ENCODE data around the gene TMEM187. TPM values are rescaled to one million over a fixed set of nuclear protein-coding genes. Genes with fewer than 3 reads are reported as not detected.

Gene TMEM187
- total RNA-seq, 2 experiments from 2014 or later, result 9.9 to 12.6 TPM

DNA sequence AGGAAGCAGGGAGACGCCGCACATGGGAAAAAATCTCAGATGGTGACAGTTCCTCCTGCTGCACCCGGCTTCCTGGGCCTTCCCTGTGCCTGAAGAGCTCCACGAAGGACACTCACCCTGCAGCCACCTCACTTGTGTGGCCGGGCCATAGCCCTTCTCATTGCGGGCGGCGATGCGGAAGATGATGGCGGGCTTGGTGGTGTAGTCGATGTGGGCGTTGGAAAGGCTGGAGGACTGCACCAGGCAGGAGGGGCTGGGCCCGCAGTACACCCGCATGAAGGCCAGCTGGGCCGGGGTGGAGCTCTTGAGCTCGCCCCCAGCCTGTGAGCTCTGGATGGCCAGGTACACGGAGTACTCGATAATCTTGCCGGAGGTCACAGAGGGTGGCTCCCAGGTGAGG, 22.4 kb upstream of the TMEM187 start:
- no peak for DNase-seq
- ChIA-PET CTCF (interaction anchor here (9.4 kb wide), 1 partner anchor 24 kb away, joined by 148 read pairs; the partner anchor contains the start of gene ARHGAP4), POLR2A (interaction anchor here (1.1 to 8.7 kb wide), 4 partner anchors 11 to 24 kb away, joined by 3 to 140 read pairs (median 4); partner anchors contain the start of genes ARHGAP4 and HCFC1)
- Mint-ChIP-seq H3K27me3 (no peaks in the 10 kb centered on the region), H3K27ac (no peak overlapping the region), H3K36me3 (ENCODE audit: low read depth) (peaks cover 39% of the 10 kb centered on the region), H3K4me3 (no peak overlapping the region), H3K9me3 (no peaks in the 10 kb centered on the region), H3K4me1 (peaks cover 19% of the 10 kb centered on the region)

DNA sequence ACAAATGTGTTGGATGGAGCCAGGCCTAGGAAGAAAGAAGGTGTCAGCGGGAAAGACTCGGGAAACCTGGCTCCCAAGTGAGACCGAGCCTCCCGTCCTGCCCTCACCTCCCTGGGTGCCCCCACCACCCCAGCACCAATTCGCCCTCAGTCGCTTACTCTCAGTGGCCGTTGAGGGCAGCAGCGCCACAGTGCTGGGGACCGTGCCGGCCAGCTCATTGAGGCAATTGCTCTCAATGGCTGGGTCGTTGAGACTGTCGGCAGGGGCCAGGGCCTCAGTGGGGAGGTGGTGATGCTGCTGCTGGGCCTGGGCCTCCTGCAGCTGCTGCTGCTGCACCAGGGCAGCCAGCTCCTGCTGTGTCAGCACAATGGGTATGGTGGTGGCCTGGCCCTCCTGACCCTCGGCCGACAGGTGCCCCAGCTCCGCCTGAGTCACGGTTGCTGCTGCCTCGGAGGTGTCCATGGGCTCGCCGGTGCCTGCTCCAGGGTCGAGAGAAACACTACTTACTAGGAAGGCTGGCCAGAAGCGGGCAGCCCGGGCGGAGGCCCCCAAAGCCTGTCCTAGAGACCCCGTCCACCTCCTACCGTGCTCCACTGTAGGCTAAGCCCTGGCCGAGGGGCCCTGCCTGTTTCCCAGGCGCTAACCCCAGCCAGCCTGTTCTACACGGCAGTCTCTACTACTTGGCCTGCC, 20.7 kb upstream of the TMEM187 start:
- POLR2A ChIA-PET, result interaction anchor here (1.2 to 8.7 kb wide), 3 partner anchors 15 to 27 kb away, joined by 4 to 140 read pairs (median 7); partner anchors contain the start of gene ARHGAP4
- Mint-ChIP-seq H3K4me3 (no peak overlapping the region), H3K9me3 (no peaks in the 10 kb centered on the region)

DNA sequence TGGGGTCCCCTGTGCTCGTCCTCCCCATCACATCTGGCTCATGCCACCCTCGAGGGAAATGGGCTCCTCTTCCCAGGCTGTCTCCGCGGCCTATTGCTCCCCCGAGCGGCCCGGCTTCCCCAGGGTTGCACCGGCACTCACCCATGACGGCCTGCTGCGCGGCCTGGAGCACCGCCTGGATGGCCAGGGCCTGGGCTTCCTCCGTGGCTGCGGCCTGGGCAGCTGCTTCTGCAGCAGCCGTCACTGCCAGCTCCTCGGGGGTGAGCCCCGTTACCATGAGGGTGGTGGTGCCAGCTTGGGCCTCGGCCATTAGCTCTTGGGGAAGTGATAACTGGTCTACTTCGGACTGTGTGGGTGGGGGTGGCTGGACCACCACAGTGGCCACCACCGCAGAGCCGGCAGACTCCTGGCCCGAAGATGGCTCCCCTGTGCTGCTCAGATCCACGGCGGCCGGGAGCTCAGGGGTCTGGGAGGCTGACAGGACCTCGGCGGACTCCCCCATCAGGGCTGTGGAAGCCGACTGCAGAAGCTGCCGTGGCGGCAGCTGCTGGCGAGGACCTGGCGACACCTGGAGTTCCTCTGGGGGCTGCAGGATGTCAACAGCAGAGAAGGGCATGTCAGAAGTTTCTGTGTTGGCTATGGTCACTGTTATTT, 20.1 kb upstream of the TMEM187 start:
- no peaks in the 10 kb centered on the region for H3K27me3 Mint-ChIP-seq
- CTCF ChIA-PET, result interaction anchor here (1.1 to 9.4 kb wide), 2 partner anchors 27 to 138 kb away, joined by 3 to 148 read pairs; partner anchors contain the start of gene ARHGAP4
- H3K27ac Mint-ChIP-seq, result no peak overlapping the region
- peaks cover 16% of the 10 kb centered on the region for H3K4me1 Mint-ChIP-seq
- H3K9me3 Mint-ChIP-seq, result no peaks in the 10 kb centered on the region
- DNase-seq, result no peak
- no peak overlapping the region for H3K4me3 Mint-ChIP-seq
- H3K36me3 Mint-ChIP-seq (ENCODE audit: low read depth), result peaks cover 54% of the 10 kb centered on the region
- POLR2A ChIA-PET, result interaction anchor here (1.1 to 1.2 kb wide), 2 partner anchors 16 to 28 kb away, joined by 4 to 7 read pairs; no protein-coding TSS in a partner anchor

More for the DNA sequence above, 20.7 kb upstream of the TMEM187 start:
- Mint-ChIP-seq H3K27ac (no peak overlapping the region), H3K4me1 (peaks cover 20% of the 10 kb centered on the region), H3K36me3 (ENCODE audit: low read depth) (peaks cover 50% of the 10 kb centered on the region), H3K27me3 (no peaks in the 10 kb centered on the region)
- CTCF ChIA-PET, result interaction anchor here (1.1 to 9.4 kb wide), 2 partner anchors 26 to 138 kb away, joined by 3 to 148 read pairs; partner anchors contain the start of gene ARHGAP4
- DNase-seq, result no peak

DNA sequence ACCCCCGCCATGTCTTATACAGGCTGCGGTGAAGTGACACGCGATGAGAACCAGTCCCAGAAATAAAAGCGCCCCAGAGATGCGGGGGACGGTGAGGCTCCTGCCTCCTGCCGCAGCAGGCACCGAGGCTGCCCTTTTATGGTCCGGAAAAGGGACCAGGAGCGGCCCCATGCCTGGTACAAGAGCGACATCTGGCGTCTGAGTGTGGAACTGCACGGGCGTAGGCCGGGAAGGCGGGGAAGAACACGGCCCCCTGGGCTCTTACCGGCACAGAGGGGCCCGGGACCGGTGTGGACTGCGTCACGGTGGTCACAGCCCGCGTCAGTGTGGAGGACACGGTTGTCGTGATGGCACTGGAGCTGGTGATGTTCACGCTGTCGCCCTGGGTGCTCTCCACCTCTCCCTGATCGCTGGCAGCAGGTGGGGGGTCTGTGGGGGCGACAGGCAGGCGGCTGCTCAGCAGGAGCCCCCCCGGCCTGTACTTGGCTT, 19.2 kb upstream of the TMEM187 start:
- DNase-seq, result peak; percentile 77
- Mint-ChIP-seq H3K27me3 (no peaks in the 10 kb centered on the region), H3K9me3 (no peaks in the 10 kb centered on the region), H3K4me3 (no peak overlapping the region), H3K27ac (peak overlapping the region; percentile 54), H3K4me1 (peaks cover 12% of the 10 kb centered on the region), H3K36me3 (ENCODE audit: low read depth) (peaks cover 52% of the 10 kb centered on the region)
- ChIA-PET CTCF (interaction anchor here (1.0 to 1.2 kb wide), 2 partner anchors 17 to 26 kb away, joined by 4 to 5 read pairs; no protein-coding TSS in a partner anchor), POLR2A (interaction anchor here (1.1 kb wide), 1 partner anchor 15 kb away, joined by 4 read pairs; no protein-coding TSS in a partner anchor)

DNA sequence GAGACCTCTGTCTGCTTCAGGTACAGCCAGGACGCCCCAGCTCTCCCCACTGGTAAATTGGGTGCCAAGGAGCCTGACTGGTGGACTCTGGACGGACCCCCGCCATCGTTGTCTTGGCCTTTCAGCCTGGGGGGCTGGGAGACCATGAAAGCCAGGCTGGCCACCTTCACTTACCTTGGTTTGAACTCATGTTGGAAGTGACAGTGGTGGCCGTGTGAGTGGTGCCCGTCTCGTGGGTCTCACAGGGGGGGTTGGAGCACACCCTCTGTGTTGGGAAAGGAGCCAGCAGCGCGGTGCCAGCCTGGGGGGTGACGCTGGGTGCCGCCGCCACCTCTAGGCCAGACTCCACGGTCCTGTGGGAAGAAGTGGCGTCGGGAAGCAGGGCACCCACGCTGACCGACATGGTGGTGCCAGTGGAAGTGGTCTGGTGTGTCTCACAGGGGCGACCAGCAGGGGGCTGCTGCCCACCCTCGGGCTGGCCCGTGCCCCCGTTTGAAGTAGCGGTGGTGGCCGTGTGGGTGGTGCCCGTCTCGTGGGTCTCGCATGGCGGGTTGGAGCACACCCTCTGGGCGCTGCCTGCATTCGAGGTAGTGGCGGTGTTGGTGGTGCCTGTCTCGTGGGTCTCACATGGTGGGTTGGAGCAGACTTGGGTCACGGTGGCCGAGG, 18.5 kb upstream of the TMEM187 start:
- Mint-ChIP-seq H3K9me3 (no peaks in the 10 kb centered on the region), H3K4me3 (no peak overlapping the region), H3K36me3 (ENCODE audit: low read depth) (peaks cover 52% of the 10 kb centered on the region), H3K27me3 (no peaks in the 10 kb centered on the region), H3K4me1 (peaks cover 10% of the 10 kb centered on the region), H3K27ac (no peak overlapping the region)
- DNase-seq, result no peak
- POLR2A ChIA-PET, result no interaction called here
- CTCF ChIA-PET, result interaction anchor here (1.0 to 1.2 kb wide), 2 partner anchors 16 to 26 kb away, joined by 4 to 5 read pairs; no protein-coding TSS in a partner anchor

DNA sequence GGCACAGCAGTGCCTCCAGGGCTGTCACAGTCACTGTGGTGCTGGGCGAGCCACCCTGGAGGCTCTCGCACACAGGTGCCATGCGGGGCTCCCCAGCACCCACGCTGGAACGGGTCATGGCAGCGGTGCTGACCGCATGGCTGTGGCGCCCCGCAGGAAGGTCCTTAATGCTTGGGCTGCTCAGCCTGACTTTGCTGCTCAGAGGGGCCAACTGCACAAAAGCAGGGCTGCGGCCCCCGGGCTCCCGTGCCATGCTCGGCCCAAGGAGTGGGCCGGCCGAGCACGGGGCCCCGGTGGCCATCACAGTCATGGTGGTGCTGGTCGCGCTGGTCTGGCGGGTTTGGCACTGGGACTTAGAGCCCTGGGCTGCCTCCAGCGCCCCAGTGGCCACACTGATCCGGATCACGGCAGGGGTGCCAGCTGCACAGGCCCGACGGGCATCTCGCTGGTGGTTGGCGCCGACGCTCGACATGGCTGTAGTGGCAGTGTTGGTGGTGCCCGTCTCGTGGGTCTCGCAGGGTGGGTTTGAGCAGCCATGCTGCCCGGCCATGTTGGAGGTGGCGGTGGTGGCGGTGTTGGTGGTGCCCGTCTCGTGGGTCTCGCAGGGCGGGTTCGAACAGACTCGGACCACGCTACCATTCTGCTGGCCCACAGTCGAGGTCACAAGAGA, 17.9 kb upstream of the TMEM187 start:
- Mint-ChIP-seq H3K27me3 (no peaks in the 10 kb centered on the region), H3K27ac (no peak overlapping the region), H3K36me3 (ENCODE audit: low read depth) (peaks cover 49% of the 10 kb centered on the region), H3K9me3 (no peaks in the 10 kb centered on the region), H3K4me1 (peaks cover 10% of the 10 kb centered on the region), H3K4me3 (no peak overlapping the region)
- CTCF ChIA-PET, result no interaction called here
- no peak for DNase-seq
- POLR2A ChIA-PET, result no interaction called here

DNA sequence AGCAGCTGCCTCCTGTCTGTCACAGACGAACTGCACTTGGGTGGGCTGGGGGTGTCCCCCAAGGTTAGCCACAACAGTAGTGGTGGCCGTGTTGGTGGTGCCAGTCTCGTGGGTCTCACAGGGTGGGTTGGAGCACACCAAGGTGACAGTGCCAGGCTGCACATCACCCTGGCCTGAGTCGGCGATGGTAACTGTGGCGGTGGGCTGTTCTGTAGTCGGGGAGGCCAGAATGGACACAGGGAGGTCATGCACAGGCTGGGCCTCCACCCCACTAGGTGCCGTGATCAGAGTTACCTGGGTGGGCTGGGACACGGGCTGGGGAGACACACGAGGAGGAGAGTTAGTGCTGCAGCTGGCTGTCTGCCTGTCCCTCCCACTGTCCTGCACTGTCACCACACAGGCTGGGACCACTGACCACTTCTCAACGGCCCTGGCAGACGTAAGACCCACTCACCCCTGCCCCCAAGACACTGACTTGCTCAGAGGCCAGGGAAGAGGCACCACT, 17.3 kb upstream of the TMEM187 start:
- Mint-ChIP-seq H3K27me3 (no peaks in the 10 kb centered on the region), H3K27ac (peak overlapping the region; percentile 34), H3K36me3 (ENCODE audit: low read depth) (peaks cover 52% of the 10 kb centered on the region), H3K9me3 (no peaks in the 10 kb centered on the region), H3K4me3 (no peak overlapping the region), H3K4me1 (peaks cover 10% of the 10 kb centered on the region)
- no peak for DNase-seq
- CTCF ChIA-PET, result no interaction called here
- POLR2A ChIA-PET, result no interaction called here

DNA sequence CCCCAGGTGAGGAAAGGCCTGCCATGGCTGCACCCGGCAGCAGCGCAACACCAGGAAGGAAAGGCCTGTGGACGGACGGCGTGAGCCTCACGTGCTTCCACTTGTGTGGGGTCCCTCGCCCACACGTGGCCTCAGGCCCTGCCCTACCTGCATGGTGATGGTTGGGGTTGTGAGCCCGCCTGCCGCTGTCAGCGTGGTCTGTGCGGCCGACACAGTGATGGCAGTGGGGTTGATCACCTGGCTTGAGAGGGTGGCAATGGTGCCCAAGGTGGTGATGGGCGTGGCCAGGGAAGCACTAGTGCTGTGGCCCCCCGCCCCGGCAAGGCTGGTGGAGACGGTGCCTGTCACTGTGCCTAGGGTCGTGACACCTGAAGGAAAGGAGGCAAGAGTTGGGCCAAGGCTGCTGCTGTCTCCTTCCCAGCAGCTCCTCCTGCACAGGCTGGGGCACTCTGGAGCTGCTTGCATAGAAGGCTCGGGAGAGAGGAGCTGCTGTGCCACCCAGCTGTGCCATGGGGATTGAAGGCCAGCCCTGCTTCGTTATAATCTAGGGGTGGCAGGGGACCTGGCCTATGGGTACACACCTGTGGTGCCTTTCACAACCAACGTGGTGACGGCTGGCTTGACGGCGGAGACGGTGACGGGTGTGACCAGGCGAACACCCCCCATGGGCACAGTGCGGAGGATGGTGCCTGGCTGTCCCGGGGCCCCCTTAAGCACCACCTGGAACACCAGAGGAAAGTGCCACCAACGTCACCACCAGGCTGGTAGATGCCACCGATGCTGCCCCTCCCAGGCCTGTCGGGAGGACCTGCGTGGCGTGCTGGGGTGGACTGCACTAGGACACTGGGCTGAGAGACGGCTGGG, 16.3 kb upstream of the TMEM187 start:
- peaks cover 55% of the 10 kb centered on the region for H3K36me3 Mint-ChIP-seq (ENCODE audit: low read depth)
- peaks cover 6% of the 10 kb centered on the region for H3K4me1 Mint-ChIP-seq
- no peaks in the 10 kb centered on the region for H3K27me3 Mint-ChIP-seq
- ChIA-PET CTCF (no interaction called here), POLR2A (interaction anchor here (1.1 kb wide), 1 partner anchor 28 kb away, joined by 3 read pairs; no protein-coding TSS in a partner anchor)
- DNase-seq, result no peak
- H3K9me3 Mint-ChIP-seq, result no peaks in the 10 kb centered on the region
- no peak overlapping the region for H3K27ac Mint-ChIP-seq
- H3K4me3 Mint-ChIP-seq, result no peak overlapping the region

DNA sequence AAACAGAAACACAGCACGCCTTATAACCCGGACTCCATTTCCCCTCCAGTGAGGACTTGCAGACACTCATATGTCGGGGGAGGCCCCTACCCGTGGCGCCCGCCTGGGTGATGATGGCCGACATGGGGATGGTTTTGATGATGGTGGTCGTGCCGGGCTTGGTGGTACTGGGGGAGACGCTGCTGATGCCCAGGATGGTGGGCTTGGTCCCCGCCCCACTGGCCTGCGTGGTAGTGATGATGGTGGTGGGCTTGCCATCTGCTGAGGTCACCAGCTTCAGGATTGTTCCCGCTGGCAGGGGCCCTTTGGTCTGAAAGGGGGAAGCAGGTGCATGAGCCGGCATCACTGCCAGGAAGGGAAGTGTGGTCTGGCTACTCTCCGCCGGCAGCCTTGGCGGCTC, 15.3 kb upstream of the TMEM187 start:
- Mint-ChIP-seq H3K9me3 (no peaks in the 10 kb centered on the region), H3K4me1 (peaks cover 6% of the 10 kb centered on the region), H3K27ac (no peak overlapping the region), H3K36me3 (ENCODE audit: low read depth) (peaks cover 56% of the 10 kb centered on the region), H3K27me3 (no peaks in the 10 kb centered on the region), H3K4me3 (no peak overlapping the region)
- no peak for DNase-seq
- ChIA-PET CTCF (no interaction called here), POLR2A (no interaction called here)

DNA sequence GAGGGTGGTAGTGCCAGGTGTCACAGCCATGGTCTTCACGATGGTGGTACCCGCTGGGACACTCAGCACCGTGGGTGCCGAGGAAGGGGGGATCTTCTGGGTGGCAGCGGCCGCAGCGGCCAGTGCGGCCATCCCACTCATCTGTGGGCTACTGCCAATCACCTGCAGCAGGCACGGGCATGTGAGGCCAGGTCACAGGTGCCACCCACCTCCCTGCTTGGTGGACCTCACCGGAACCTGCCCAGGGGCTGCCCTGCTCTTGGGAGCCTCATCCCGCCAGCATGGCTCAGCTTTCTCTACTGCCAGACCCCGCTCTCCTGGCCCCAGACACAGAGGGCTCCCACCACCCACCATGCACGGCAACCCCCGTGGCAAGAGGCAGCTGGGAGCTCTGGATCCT, 13.9 kb upstream of the TMEM187 start:
- ChIA-PET CTCF (no interaction called here), POLR2A (interaction anchor here (1.0 kb wide), 1 partner anchor 12 kb away, joined by 3 read pairs; no protein-coding TSS in a partner anchor)
- no peak for DNase-seq
- H3K36me3 Mint-ChIP-seq (ENCODE audit: low read depth), result peaks cover 55% of the 10 kb centered on the region
- H3K27me3 Mint-ChIP-seq, result no peaks in the 10 kb centered on the region
- H3K27ac Mint-ChIP-seq, result no peak overlapping the region
- peaks cover 3% of the 10 kb centered on the region for H3K4me1 Mint-ChIP-seq
- H3K4me3 Mint-ChIP-seq, result no peak overlapping the region
- H3K9me3 Mint-ChIP-seq, result no peaks in the 10 kb centered on the region

DNA sequence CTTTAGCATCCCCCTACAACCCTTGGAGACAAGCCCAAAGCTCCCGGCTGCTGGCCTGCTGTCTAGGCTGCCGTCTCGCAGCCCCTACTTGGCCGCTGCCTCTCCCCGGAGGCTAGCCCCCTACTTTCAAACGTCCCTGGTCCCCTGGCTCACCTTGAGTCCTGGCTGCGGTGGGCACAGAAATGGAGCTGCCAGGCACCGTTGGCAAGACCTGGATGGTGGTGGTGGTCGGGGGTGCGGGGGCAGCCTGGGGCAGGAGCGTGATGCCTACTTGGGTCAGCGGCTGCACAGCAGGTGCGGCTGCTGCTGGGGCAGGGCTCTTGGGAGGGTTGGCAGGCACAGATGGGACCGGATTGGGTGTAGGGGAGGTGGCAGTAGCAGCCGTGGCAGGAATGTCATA, 12.9 kb upstream of the TMEM187 start:
- Mint-ChIP-seq H3K27me3 (no peaks in the 10 kb centered on the region), H3K4me1 (peaks cover 2% of the 10 kb centered on the region), H3K9me3 (no peaks in the 10 kb centered on the region), H3K4me3 (no peak overlapping the region), H3K27ac (no peak overlapping the region), H3K36me3 (ENCODE audit: low read depth) (peaks cover 49% of the 10 kb centered on the region)
- DNase-seq, result no peak
- POLR2A ChIA-PET, result interaction anchor here (3.9 kb wide), 1 partner anchor 11 kb away, joined by 13 read pairs; the partner anchor contains the start of gene HCFC1
- CTCF ChIA-PET, result interaction anchor here (1.6 kb wide), 1 partner anchor 54 kb away, joined by 3 read pairs; no protein-coding TSS in a partner anchor
